GM10266 (cell line): ENCODE measurements around the gene ITGAE.
"Not testable (repeated sequence)": the region's sequence is repeated elsewhere in the genome, so short reads cannot be mapped to it uniquely, and the experiment has no call there.

Experiments
- DNase-seq: peaks from one replicate; pipeline ENCODE4 v3.0.0; 2012; ENCODE audit errors: extremely low spot score
- CTCF ChIP-seq: IDR thresholded peaks from 2 replicates; pipeline ENCODE4 v1.5.1; 2012; ENCODE audit warnings: mild to moderate bottlenecking, low read depth; ENCODE audit not compliant: control insufficient read depth, insufficient read depth; ENCODE audit errors: missing control alignments

Gene ITGAE

GRCh38 chr17:3740611-3741073, 60.3 kb downstream of the ITGAE start:
- DNase-seq, result peak; percentile 56

GRCh38 chr17:3739422-3740124, 61.4 kb downstream of the ITGAE start:
- DNase-seq, result no peak
- TF ChIP-seq CTCF, result no peak

More at GRCh38 chr17:3740611-3741073, 60.3 kb downstream of the ITGAE start:
- no peak for TF ChIP-seq CTCF

- TF ChIP-seq CTCF, result no peak
Observed at GRCh38 chr17:3738562-3739295, 62.3 kb downstream of the ITGAE start.

GRCh38 chr17:3735515-3735914, 65.5 kb downstream of the ITGAE start:
- no peak for TF ChIP-seq CTCF
- no peak for DNase-seq

More at GRCh38 chr17:3738562-3739295, 62.3 kb downstream of the ITGAE start:
- no peak for DNase-seq

- not testable (repeated sequence) for DNase-seq
Observed at GRCh38 chr17:3734911-3735276, 66.1 kb downstream of the ITGAE start.

GRCh38 chr17:3732210-3732621, 68.8 kb downstream of the ITGAE start:
- DNase-seq, result peak; percentile 66
- TF ChIP-seq CTCF, result peak; percentile 75

GRCh38 chr17:3730881-3731429, 70.0 kb downstream of the ITGAE start:
- no peak for DNase-seq
- no peak for TF ChIP-seq CTCF
